Measurements from ENCODE around the gene SFI1. TPM values are rescaled to one million over a fixed set of nuclear protein-coding genes. Genes with fewer than 3 reads are reported as not detected.

Gene SFI1
- total and polyA plus RNA-seq, 4 donors = 3.1 to 16.2 (median 7.4) TPM

DNA sequence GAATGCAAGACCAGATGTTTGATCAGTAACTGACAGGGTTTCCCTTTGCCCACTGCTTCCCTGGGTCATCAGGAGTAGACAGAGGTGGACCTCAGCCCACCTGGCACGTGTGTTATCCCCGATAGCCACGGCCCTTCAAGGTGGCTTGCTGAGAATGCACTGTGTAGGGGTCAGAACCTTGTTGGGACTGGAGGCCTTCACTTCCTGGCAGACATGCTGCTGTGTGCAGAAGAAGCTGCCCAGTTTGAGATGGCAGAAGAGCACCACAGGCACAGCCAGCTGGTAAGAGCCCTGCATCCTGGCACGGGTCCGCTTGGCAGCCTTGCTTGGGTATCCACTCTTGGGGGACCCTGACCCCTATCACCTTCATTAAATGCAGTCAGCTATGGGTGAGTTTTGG, 81.8 kb downstream of the SFI1 start:
- H3K36me3 ChIP-seq (ENCODE audit: control insufficient read depth in 4 of 4, insufficient read depth in 3 of 4, low read depth in 1 of 4, low read length in 3 of 4) = peaks cover 0 to 5% (median 4%) of the 10 kb centered on the region in 4 donors
- no peak overlapping the region for H3K27ac ChIP-seq (ENCODE audit: low read depth in 1 of 2, low read length in 2 of 2)
- no peak for TF ChIP-seq RXRA (IDR thresholded peaks at IDR 0.05)
- no peak for TF ChIP-seq GABPA (IDR thresholded peaks at IDR 0.05 in 1 of 2, conservative IDR thresholded peaks at IDR 0.05 in 1 of 2)
- TF ChIP-seq, protein P1, sequence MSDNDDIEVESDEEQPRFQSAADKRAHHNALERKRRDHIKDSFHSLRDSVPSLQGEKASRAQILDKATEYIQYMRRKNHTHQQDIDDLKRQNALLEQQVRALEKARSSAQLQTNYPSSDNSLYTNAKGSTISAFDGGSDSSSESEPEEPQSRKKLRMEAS (IDR thresholded peaks at IDR 0.05) = no peak
- TF ChIP-seq REST (IDR thresholded peaks at IDR 0.05) = no peak
- no peak for TF ChIP-seq TAF1 (conservative IDR thresholded peaks at IDR 0.05)
- no peak for TF ChIP-seq JUND (IDR thresholded peaks at IDR 0.05)
- no peak for TF ChIP-seq RAD21 (IDR thresholded peaks at IDR 0.05)
- no peak for TF ChIP-seq SP1 (IDR thresholded peaks at IDR 0.05)
- TF ChIP-seq HNF4A (conservative IDR thresholded peaks at IDR 0.05) = no peak
- TF ChIP-seq NR2F2 (IDR thresholded peaks at IDR 0.05) = no peak
- TF ChIP-seq HNF4G (IDR thresholded peaks at IDR 0.05) = no peak
- no peak for TF ChIP-seq FOXA1 (IDR thresholded peaks at IDR 0.05)
- H3K4me3 ChIP-seq (ENCODE audit: low read depth in 1 of 3, low read length in 3 of 3) = no peak overlapping the region
- no peaks in the 10 kb centered on the region for H3K27me3 ChIP-seq (ENCODE audit: control insufficient read depth in 4 of 4, insufficient read depth in 4 of 4, low read length in 3 of 4)
- H3K4me1 ChIP-seq (ENCODE audit: control insufficient read depth in 4 of 4, insufficient read depth in 4 of 4, low read length in 3 of 4) = no peaks in the 10 kb centered on the region
- 93% methylated on average over 5 of the region's 5 CpGs for WGBS
- no peaks in the 10 kb centered on the region for H3K9me3 ChIP-seq (ENCODE audit: control insufficient read depth in 4 of 4, low read length in 3 of 4)
- no peak for DNase-seq (ENCODE audit: low spot score)
- H3K9ac ChIP-seq (ENCODE audit: low read depth in 1 of 2, low read length in 2 of 2) = no peak overlapping the region

DNA sequence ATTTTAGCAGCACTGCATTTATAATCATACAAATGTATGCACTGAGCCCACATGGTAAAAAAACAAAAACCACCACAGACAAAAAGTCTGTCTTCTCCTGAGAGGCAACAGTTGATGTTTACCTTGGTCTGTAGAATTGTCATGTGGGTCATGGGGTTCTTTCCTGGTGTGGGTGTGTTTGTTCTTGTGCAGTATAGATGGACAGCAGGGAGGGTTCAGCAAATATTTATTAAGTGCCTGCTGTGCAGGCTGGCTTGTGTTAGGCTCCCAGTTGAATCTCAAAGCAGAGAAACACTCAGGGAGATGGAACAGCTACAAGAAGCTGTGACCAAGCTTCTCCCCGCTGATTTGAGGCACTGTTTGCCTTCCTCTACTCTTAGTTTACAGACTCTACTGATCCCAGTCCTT, 83.5 kb downstream of the SFI1 start:
- no peaks in the 10 kb centered on the region for H3K9me3 ChIP-seq (ENCODE audit: control insufficient read depth in 4 of 4, low read length in 3 of 4)
- DNase-seq (ENCODE audit: low spot score) = no peak
- TF ChIP-seq, protein P2, sequence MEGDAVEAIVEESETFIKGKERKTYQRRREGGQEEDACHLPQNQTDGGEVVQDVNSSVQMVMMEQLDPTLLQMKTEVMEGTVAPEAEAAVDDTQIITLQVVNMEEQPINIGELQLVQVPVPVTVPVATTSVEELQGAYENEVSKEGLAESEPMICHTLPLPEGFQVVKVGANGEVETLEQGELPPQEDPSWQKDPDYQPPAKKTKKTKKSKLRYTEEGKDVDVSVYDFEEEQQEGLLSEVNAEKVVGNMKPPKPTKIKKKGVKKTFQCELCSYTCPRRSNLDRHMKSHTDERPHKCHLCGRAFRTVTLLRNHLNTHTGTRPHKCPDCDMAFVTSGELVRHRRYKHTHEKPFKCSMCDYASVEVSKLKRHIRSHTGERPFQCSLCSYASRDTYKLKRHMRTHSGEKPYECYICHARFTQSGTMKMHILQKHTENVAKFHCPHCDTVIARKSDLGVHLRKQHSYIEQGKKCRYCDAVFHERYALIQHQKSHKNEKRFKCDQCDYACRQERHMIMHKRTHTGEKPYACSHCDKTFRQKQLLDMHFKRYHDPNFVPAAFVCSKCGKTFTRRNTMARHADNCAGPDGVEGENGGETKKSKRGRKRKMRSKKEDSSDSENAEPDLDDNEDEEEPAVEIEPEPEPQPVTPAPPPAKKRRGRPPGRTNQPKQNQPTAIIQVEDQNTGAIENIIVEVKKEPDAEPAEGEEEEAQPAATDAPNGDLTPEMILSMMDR (IDR thresholded peaks at IDR 0.05; ENCODE audit: low read depth, low read length, missing input control) = no peak
- TF ChIP-seq, protein P3, sequence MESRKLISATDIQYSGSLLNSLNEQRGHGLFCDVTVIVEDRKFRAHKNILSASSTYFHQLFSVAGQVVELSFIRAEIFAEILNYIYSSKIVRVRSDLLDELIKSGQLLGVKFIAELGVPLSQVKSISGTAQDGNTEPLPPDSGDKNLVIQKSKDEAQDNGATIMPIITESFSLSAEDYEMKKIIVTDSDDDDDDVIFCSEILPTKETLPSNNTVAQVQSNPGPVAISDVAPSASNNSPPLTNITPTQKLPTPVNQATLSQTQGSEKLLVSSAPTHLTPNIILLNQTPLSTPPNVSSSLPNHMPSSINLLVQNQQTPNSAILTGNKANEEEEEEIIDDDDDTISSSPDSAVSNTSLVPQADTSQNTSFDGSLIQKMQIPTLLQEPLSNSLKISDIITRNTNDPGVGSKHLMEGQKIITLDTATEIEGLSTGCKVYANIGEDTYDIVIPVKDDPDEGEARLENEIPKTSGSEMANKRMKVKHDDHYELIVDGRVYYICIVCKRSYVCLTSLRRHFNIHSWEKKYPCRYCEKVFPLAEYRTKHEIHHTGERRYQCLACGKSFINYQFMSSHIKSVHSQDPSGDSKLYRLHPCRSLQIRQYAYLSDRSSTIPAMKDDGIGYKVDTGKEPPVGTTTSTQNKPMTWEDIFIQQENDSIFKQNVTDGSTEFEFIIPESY (IDR thresholded peaks at IDR 0.05) = no peak
- TF ChIP-seq, protein P4, sequence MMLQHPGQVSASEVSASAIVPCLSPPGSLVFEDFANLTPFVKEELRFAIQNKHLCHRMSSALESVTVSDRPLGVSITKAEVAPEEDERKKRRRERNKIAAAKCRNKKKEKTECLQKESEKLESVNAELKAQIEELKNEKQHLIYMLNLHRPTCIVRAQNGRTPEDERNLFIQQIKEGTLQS (IDR thresholded peaks at IDR 0.05) = no peak
- TF ChIP-seq JUND (IDR thresholded peaks at IDR 0.05) (no peak), GABPA (IDR thresholded peaks at IDR 0.05 in 1 of 2, conservative IDR thresholded peaks at IDR 0.05 in 1 of 2) (no peak), REST (IDR thresholded peaks at IDR 0.05) (no peak), TAF1 (conservative IDR thresholded peaks at IDR 0.05) (no peak), NR2F2 (IDR thresholded peaks at IDR 0.05) (no peak), FOXA2 (IDR thresholded peaks at IDR 0.05) (no peak), EGR1 (IDR thresholded peaks at IDR 0.05; ENCODE audit: low read depth in 2 of 2) (no peak)
- TF ChIP-seq, protein P1 (IDR thresholded peaks at IDR 0.05) = no peak
- peaks cover 0 to 6% (median 2%) of the 10 kb centered on the region in 4 donors for H3K36me3 ChIP-seq (ENCODE audit: control insufficient read depth in 4 of 4, insufficient read depth in 3 of 4, low read depth in 1 of 4, low read length in 3 of 4)
- no peaks in the 10 kb centered on the region for H3K27me3 ChIP-seq (ENCODE audit: control insufficient read depth in 4 of 4, insufficient read depth in 4 of 4, low read length in 3 of 4)
- H3K4me1 ChIP-seq (ENCODE audit: control insufficient read depth in 4 of 4, insufficient read depth in 4 of 4, low read length in 3 of 4) = no peaks in the 10 kb centered on the region
- H3K27ac ChIP-seq (ENCODE audit: low read depth in 1 of 2, low read length in 2 of 2) = no peak overlapping the region
- WGBS = 76% methylated on average over 1 of the region's 1 CpG
- no peak overlapping the region for H3K4me3 ChIP-seq (ENCODE audit: low read depth in 1 of 3, low read length in 3 of 3)
- no peak overlapping the region for H3K9ac ChIP-seq (ENCODE audit: low read depth in 1 of 2, low read length in 2 of 2)

All from liver (tissue), 9 donors.